Activated T-helper 1 cell treated with Interleukin-2 at 50 U/mL for 16 hours (primary cell): ENCODE results near the gene NAPSA.
"Not testable (repeated sequence)": the region's sequence is repeated elsewhere in the genome, so short reads cannot be mapped to it uniquely, and the experiment has no call there.

ENCODE experiments used
- DNase-seq: peaks from one replicate; pipeline ENCODE4 v3.0.0-alpha.2; 2020; ENCODE audit warnings: low read depth

Gene NAPSA

DNA sequence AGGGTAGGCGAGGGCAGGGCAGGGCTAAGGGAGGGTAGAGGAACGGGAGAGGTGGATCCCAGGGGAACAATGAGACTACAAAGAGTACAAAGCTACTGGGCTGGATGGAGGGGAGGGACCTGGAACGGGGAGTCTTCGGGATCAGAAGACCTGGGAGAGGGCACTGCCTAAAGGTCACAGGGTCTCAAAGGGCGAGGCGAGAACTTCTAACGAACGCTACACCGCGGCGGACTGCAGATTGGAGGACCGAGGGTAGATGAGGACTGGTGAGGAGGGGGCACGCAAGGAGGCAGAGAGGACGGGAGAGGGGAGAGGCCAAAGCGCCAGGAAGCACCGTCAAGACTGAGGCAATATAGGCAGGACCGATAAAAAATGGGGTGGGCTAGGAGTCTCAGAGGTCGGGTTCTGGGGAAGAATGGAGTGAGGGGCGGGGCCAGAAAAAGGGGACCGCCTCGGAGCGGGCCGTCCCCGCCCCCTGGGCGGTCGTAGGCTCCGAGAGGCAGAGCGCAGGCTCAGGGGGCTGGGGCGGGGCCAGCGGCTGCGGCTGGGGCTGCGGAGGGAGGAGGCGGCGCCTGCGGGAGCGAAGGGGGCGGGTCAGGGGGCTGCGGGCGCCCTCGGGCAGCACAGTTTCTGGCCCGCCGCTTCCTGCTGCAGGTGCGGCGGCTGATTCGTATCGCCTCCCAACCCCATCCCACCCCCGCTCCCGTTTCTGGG, 34.9 kb downstream of the NAPSA start:
- DNase-seq: peak; percentile 66

DNA sequence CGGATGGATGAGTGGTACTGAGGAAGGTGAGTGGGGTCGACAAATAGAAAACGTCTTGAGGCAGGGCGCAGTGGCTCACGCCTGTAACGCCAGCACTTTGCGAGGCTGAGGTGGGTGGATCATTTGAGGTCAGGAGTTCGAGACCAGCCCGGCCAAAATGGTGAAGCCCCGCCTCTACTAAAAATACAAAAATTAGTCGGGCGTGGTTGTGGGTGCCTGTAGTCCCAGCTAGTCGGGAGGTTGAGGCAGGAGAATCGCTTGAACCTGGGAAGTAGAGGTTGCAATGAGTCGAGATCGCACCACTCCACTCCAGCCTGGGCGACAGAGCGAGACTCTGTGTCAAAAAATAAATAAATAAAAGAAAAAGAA, 35.5 kb downstream of the NAPSA start:
- DNase-seq: not testable (repeated sequence)

DNA sequence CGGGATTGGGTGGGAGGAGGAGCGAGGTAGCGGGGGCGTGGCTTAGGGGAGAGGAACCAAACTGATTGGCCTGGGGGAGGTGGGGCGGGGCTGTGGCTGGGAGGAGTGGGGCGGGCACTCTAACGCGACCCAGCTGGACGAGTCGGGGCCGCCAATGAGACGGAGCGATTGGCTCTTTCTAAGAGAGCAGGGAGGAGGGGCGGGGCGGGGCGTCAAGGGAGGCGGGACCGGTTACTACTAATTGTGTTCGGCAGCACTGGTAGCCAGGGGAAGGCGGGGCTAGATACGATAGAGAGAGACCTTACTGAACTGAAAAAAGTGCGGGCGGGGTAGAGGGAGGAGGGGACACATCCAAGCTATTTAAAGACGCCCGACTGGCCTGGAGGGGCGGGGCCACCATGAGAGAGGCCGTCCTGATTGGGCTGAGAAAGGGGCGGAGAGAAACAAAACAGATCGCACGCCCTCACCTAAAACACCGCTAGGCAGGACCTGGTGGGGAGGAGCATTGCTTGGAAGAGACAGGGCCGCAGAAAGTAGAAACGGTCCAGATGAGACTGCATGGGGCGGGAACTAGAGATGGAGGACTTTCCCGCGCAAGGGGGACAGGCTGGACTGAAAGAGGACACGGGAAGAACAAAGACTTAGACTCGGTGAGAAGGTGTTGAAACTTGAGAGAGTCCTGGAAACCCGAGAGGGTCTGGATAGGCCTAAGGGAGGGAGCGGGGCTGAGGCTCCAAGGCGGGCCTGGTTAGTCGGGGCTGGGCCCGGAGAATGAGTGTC, 36.1 kb downstream of the NAPSA start, which contains the start of gene KCNC3:
Gene KCNC3, minus strand, starts transcription at position 232 of the 780 bp plus-strand sequence. CDS start 295 bp downstream, outside the sequence.
- peak; percentile 67 for DNase-seq

DNA sequence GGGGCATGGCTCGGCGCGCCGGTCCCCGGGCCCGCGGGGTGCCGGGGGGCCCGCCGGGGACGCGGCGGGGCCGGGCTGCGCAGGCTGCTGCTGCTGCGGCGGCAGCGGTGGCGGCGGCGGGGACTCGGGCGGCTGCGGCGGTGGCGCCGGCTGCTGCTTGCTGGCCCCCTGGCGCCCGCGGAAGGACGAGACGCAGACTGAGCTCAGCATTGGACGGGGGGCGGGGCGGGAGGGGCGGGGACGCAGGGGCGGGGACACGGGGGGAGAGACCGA, 36.6 kb downstream of the NAPSA start:
- no peak for DNase-seq

DNA sequence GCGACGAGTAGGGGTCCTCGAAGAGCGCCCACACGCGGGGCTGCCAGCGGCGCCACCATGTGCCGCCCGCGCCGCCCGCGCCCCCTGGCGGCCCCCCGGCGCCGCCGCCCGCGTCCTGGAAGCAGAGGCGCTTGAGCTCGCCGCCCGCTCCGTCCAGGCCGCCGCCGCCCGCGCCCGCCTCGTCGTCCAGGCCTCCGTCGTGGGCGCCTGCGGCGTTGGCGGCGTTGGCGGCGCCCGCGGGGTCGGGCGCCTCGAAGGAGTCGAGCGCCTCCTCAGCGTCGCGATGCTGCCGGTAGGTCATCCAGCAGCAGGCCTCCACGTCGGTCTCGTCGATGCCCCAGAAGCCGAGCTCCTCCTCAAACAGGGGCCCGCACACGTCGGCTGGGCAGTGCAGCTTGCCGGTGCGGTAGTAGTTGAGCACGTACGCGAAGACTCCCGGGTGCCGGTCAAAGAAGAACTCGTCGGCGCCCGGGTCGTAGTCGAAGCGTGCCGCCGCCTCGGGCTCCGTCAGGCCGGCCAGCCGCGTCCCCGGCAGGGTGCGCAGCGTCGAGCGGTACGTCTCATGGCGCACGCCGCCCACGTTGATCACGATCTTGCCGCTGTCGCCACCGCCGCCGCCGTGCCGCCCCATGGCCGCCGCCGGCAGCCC, 37.1 kb downstream of the NAPSA start:
- no peak for DNase-seq

DNA sequence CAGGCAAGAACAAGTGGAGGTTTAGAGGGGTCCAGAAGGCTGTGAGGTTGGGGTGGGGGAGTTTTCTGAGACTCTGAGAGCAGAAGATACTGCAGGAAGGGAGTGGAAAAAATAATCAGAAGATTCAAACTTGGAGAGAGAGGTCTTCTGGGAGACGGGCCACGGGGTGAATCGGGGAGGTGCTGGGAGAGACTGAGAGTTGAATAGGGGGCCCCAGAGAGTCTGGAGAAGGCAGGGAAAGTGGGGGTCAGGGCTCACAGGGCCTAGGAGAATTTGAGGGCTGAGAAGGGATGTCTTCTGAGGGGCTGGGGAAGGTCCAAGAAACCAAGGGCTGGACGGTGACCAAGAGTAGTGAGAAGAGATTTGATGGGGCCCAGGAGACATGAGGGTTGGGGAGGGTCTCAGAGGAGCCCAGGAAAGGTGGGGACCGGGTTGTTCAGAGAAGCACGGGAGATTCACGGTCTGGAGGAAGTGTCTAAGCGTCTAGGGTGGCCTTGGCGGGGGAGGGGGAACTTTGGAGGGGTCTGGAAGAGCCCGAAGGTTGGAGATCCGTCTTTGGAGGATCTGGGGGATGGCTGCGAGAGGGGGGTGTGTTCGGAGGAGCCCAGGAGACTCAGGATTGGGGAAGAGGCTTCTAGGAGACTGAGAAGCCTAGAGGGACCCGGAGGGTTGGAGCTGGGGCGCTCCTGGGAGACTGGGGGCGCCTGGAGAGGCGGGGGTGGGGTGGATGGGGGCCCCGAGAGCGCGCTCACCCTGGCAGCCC, 37.8 kb downstream of the NAPSA start:
- no peak for DNase-seq

DNA sequence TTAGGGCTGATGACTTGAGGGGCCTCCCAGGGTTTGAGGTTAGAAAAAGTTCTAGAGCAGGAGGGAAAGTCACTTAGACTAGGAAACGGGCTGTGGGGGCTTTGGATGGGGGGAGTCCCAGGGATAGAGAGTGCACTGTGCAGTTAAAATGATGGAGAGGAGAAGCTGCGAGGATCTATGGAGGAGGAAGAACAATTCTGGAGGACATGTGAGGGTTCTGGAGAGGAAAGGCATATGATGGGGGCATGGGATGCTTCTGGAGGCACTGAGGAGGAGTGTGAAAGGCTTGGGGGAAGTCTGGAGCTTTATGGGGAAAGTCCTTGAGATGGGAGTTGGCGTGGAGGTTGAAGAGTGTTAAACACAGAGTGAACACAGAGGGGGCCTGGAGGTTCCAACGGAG, 38.4 kb downstream of the NAPSA start:
- DNase-seq: no peak

DNA sequence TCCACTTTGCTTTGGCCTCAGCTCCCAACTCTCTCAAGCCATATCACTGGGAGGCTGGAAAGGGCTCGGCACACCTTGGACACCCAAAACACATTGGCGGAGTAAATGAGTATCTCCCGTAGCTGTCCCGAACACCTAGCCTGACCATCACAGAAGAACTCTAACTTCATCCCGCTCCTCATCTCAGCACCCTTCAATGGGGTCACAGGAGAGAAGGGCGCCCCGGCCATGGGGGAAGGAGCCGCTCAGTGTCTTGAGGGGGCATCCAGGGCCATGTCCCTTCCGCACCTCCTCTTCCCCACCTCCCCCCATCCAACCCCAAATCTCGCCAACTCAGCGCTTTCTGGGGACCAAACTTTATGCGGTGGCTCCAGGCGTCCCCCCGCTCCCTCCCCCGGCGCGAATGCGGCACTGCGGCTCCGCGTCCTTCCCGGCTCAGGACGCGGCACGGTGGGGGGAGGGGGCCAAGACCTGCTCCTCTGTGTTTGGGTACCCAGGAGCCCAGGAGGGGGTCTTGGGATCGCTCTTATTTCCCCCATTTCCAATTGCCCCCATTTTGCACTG, 39.3 kb downstream of the NAPSA start:
- DNase-seq: no peak

DNA sequence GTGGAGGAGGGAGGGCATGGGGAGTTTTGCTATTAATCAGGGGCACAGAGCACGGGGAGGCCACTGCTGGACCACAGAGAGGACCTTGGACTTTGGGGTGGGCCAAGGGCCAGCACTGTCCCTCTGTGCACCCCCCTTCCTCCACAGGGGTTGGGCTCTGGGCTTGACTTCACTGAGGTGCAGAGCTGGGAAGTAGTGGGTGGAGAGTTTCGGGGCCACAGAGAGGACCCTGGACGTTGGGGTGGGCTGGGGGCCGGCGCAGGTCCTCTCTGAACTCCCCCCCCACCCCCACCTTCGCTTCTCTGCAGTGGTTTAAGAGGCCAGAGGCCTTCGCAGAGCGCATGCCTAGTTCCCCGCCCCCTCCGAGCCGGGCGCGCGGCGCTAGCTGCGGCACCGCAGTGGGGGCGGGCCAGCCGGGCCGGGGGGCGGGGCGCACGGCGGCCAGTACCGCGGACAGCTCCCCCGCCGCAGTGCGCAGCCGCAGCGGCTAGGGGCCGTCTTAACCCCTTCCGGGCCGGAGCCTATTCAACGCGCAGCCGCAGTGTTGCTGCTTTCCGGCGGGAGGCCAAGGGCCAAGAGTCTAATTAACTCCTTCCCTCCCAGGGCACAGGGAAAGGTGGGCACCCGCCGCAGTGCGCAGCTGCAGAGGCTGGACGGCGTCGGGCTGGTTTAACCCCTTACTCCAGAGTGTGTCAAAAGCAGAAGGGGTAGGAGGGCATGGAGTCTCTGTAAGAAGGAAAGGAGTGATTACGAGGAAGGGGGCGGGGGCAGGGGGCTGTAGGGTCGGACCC, 39.9 kb downstream of the NAPSA start:
- DNase-seq: peak; percentile 53

DNA sequence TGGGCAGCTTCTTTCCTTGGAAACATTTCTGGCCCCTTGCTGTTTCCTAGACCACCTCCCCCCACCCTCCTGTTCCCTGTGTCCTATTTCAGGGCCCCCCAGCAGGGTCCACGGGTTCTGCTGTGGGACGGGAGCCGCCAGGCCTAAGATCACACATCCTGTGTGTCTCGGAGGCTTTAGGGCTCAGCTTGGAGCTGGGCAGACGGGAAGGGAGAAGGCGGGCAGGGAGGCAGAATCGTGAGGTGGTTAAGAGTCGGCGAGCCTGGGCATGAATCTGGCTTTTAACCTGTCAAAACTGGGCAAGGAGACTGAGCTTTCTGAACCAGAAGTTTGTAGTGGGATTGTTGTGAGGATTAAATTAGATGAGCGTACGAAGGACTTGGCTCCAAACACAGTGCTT, 41.1 kb downstream of the NAPSA start:
- no peak for DNase-seq

DNA sequence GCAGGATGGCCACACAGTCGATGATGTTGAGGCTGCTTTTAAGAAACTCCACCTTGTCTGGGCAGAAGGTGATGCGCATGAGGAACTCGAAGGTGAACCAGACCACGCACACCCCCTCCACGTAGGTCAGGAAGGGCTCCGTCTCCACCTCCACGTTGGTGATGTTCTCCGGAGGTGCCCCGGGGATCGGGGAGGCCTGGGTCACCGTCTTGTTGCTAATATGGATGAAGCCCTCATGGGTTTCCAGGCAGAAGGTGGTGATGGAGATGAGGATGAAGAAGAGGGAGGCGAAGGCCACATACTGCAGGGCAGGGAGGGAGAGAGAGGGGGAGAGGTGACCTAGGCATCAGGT, 41.7 kb downstream of the NAPSA start:
- DNase-seq: no peak

DNA sequence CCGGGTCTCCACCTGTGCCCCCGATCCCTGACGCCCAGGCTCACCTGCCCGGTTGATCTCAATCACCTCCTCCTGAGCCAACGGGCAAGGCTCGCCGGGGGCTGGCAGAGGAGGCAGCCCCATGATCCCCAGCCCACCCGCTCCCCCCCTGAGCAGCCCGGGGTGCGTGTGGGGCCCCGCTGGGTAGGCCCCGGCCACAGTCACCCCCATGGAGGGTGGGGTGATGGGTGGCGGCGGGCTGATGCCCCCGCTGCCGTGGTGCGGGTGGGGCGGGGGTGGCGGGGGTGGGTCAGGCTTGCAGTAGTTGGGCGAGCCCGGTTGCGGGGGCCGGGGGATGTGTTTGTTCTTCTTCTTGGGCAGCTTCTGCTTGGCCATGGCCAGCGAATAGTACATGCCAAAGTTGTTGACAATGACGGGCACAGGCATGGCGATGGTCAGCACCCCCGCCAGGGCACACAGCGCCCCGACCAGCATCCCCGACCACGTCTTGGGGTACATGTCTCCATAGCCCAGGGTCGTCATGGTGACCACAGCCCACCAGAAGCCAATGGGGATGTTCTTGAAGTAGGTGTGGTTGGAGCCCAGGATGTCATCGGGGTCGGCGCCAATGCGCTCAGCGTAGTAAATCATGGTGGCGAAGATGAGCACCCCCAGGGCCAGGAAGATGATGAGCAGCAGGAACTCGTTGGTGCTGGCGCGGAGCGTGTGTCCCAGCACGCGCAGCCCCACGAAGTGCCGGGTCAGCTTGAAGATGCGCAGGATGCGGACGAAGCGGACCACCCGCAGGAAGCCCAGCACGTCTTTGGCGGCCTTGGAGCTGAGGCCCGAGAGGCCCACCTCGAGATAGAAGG, 42.3 kb downstream of the NAPSA start:
- DNase-seq: no peak

DNA sequence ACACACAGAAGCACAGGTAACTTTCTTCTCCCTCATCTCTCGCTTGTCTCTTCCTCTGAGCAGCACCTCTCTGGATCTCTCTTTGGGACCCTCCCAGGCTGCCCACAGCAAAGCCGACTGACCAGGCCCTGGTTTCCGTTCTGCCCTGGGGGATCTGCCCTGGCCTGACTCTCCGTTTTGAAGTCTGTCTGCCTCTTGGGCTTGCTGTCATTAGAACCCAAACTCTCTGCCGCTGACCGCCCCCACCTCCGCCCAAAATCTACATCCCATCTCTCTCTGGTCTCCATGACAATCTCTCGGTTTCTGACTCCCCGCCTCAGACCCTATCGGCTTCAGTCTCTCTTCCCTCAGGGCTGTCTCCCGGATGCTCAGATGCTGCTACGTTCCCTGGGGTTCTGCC, 43.2 kb downstream of the NAPSA start:
- no peak for DNase-seq

DNA sequence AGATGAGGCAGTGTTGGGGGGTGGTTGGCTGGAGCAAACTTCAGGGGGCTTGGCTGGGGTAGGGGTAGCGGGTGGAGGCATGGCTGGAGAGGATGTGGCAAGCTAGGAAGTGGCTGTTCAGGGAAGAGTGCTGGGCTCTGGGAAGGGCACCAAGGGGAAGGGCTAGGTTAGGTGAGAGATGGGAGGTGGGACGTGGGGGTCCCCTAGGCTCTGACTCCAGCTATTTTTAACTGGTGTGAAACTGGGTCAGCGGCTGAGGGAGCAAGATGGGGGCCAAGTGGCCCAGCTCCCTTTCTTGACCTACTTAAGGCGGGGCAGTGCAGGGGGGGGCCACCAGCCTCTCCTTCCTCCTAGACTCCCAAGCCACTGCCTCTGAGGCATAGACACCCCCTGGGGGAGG, 43.6 kb downstream of the NAPSA start:
- DNase-seq: no peak

DNA sequence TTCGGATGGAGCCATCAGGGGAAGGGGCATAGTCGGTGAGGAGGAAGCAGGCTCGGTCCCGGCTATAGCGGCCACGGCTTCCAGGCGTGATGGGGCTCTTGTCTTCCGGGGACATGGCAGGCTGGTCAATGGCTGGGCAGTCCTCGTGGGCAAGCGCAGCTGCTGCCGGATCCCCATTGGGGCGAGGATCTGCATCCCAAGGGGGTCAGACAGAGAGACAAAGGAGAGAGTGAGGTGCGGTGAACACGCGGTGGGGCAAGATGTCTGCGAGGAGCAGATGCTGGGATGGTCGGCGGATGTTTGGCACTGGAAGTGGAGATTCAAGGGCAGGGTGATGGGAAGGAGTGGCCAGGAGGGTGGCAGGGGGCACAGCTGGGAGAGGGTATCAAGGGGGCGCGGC, 44.8 kb downstream of the NAPSA start:
- no peak for DNase-seq

DNA sequence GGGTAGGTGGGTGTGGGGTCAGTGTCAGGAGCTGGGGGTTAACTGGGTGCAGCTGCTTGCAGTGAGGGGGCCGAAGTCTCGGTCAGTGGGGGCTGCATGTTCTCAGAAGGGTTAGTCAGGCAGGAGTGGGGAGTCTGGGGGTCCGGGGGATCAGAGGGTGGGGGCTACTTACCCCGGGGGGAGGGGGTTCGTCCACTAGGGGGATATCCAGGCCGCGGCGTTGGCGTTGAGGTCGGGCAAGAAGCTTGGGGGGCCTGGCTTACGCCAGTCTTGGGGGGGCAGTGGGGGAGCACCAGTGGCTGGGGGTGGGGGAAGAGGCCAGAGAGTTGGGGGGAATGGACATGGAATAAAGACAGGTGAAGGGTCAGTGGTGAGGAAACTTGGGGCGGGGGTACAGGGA, 45.4 kb downstream of the NAPSA start:
- no peak for DNase-seq

DNA sequence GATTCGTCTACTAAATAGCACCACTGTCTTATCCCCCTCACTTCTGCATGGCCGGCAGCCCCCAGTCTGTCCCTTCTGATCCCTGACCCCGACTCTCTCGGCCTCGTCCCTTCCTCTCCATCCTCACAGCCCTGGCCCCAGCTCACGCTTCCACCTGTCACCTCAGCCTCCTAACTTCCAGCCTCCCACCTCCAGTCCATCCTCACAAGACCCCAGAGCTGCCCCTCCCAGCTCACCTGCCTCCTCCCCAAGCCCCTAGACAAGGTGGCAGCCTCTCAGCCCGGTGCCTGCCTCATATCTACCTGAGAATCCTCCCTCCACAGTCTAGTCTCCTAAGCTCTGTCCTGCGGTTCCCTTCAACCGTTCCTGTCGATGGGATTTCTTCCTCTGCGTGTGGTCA, 46.3 kb downstream of the NAPSA start:
- no peak for DNase-seq

DNA sequence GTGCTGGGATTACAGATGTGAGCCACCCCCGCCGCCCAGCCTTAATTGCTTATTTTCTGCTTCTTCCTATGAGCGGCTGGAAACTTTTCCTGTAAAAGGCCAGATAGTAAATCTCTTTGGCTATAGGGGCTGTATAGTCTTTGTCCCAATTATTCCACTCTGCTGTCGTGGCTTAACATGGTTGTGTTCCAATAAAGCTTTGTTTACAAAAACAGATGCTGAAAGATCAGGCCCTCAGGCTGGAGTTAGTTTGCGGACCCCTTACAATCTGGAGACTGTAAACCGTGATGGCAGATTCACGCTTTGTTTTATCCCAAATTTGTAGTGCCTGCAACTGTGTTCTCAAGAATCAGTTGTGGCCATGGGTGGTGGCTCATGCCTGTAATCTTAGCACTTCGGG, 47.0 kb downstream of the NAPSA start:
- no peak for DNase-seq

DNA sequence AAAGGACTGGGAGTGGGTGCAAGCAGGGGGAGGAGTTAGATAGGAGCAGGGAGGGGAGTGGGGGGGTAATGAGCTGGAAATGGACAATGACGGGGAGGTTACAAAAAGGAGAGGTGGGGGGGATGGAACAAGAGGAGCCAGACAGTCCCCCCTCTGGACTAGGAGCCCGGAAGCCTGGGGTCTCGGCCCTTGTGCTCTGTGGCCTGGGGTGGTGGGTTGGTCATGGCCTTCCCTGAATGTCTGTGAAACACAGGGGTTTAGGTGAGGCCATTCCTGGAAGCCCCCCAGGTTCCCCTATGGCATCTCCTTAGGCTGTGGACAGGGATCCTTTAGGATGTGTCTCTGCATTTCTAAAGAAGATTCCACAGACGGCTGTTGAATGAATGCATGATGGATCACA, 48.3 kb downstream of the NAPSA start:
- no peak for DNase-seq

DNA sequence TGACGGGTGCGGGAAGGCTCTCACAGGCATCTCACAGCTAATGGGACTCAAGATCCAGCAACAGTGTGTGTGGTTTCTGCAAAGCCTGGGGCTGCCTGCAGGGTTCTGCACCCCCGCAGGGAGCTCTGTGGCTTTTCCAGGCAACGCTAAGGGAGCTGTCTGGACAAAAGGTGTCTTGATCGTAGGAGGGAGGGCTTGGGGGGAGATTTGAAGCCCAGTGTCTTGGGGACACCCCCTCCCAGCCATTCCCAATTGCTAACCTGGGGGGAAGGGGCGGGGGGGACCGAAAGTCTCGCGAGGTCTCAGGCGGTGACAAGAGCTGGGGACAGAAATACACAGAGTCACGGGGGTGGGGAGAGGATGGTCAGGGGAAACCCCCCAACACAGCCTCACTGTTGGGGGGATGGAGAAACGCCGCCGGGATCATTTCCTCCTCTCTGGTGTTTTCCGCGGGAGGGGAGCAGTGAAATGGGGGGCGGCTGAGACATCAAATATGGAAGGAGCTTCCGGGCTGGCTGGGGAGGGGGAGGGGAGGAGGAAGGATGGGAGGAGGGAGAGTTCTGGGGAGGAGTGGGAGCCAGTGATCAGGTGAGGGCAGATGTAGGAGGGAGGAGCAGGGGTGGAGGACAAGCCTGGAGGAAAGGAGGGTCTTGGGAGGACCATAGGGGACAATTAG, 49.5 kb downstream of the NAPSA start:
- no peak for DNase-seq
